Uterus (tissue), 2 donors: Measurements from ENCODE around the gene JPH2.

Experiments used
- POLR2A ChIP-seq, 2 donors: fragments of 450-650 bp; IDR thresholded peaks; one replicate each; pipeline ENCODE4 v1.6.1; 2016; ENCODE audit warnings: antibody characterized with exemption in 2 of 2, mild to moderate bottlenecking in 1 of 2, moderate library complexity in 1 of 2
- TF ChIP-seq, protein P1 (sequence below), 4 experiments: fragments of 200-600 bp in 2 of 4; fragments of 450-650 bp in 2 of 4; sonication (generic) in 2 of 4; IDR thresholded peaks; one replicate each; pipeline ENCODE4 v1.5.1; 2016 to 2019; ENCODE audit warnings: antibody characterized with exemption in 4 of 4, mild to moderate bottlenecking in 2 of 4, moderate library complexity in 1 of 4

DNA sequence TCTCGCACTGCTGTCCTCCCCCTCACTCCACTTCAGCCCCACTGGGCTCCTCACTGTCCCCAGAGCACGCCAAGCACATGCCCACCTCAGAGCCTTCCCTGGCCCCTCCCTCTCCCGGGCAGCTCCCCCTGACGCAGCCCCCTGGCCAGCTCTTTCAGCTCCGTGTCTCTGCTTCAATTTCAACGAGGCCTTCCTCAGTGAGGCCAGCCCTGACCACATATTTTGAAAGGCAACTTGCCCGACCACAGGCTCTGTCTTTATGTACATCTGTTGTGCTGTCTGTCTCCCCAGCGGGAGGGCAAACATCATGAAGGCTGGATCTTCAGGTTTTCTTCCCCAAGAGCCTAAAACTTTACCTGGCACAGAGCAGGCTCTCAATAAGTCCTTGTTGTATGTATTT lies 44.6 kb downstream of the JPH2 start:
- TF ChIP-seq, protein P1, sequence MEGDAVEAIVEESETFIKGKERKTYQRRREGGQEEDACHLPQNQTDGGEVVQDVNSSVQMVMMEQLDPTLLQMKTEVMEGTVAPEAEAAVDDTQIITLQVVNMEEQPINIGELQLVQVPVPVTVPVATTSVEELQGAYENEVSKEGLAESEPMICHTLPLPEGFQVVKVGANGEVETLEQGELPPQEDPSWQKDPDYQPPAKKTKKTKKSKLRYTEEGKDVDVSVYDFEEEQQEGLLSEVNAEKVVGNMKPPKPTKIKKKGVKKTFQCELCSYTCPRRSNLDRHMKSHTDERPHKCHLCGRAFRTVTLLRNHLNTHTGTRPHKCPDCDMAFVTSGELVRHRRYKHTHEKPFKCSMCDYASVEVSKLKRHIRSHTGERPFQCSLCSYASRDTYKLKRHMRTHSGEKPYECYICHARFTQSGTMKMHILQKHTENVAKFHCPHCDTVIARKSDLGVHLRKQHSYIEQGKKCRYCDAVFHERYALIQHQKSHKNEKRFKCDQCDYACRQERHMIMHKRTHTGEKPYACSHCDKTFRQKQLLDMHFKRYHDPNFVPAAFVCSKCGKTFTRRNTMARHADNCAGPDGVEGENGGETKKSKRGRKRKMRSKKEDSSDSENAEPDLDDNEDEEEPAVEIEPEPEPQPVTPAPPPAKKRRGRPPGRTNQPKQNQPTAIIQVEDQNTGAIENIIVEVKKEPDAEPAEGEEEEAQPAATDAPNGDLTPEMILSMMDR (IDR thresholded peaks at IDR 0.05), result no peak
- TF ChIP-seq POLR2A (IDR thresholded peaks at IDR 0.05), result no peak
